IMR-90 (cell line): ENCODE results near the gene LBP. TPM values are rescaled to one million over a fixed set of nuclear protein-coding genes. Genes with fewer than 3 reads are reported as not detected.

Experiments used
- ATAC-seq: fragments of 200-7000 bp; cut with Tn5 transposase; 2 replicates; pipeline ENCODE4 v1.9.1; 2020; ENCODE audit warnings: low read depth, mild to moderate bottlenecking, moderate library complexity
- BruUV-seq: library from RNA; stranded (reverse); fragments of 400-500 nt; replicated peaks from 2 replicates; lab custom pipeline; 2021; lab: Mats Ljungman, UMichigan
- CTCF ChIA-PET: fragments of 300-600 bp; formaldehyde crosslinking; extraction: SDS; loops from one replicate; lab custom pipeline; 2021; ENCODE audit warnings: antibody characterized with exemption; lab: Yijun Ruan, JAX
- POLR2A ChIA-PET: fragments of 300-600 bp; sonication (Branson Sonifier 250); formaldehyde crosslinking; loops from one replicate; lab custom pipeline; 2022; ENCODE audit warnings: antibody characterized with exemption; ENCODE audit not compliant: unreplicated experiment; lab: Charles Lee
- DNase-seq: peaks from one replicate; pipeline ENCODE4 v3.0.0; 2013
- H2AFZ ChIP-seq: replicated peaks from 2 replicates; pipeline ENCODE3; 2013; ENCODE audit warnings: low read length, mild to moderate bottlenecking; ENCODE audit not compliant: poor library complexity
- H2AK5ac ChIP-seq: 2 replicates; pipeline ENCODE4 v1.6.1; 2013; ENCODE audit warnings: low read depth, low read length, inconsistent platforms
- H2AK9ac ChIP-seq: replicated peaks from 2 replicates; pipeline ENCODE3; 2013; ENCODE audit warnings: mild to moderate bottlenecking, low read depth, low read length, moderate library complexity; ENCODE audit not compliant: poor library complexity
- H2BK120ac ChIP-seq: 2 replicates; pipeline ENCODE4 v1.6.1; 2013; ENCODE audit warnings: low read depth, low read length, inconsistent platforms
- H2BK15ac ChIP-seq: 3 replicates; pipeline ENCODE4 v1.6.1; 2013; ENCODE audit warnings: low read depth, low read length, inconsistent platforms
- H2BK20ac ChIP-seq: 2 replicates; pipeline ENCODE4 v1.6.1; 2013; ENCODE audit warnings: low read depth, mild to moderate bottlenecking, inconsistent platforms, low read length, moderate library complexity
- H2BK5ac ChIP-seq: 2 replicates; pipeline ENCODE4 v1.6.1; 2013; ENCODE audit warnings: mild to moderate bottlenecking, low read depth, low read length, inconsistent platforms; ENCODE audit not compliant: poor library complexity, severe bottlenecking
- H3K14ac ChIP-seq: replicated peaks from 2 replicates; pipeline ENCODE4 v1.6.1; 2013; ENCODE audit warnings: low read depth, low read length, inconsistent platforms
- H3K18ac ChIP-seq: 2 replicates; pipeline ENCODE4 v1.6.1; 2013; ENCODE audit warnings: low read depth, low read length, control low read depth
- H3K23ac ChIP-seq: 2 replicates; pipeline ENCODE4 v1.6.1; 2013; ENCODE audit warnings: low read depth, low read length, inconsistent platforms
- H3K27ac ChIP-seq: 2 replicates; pipeline ENCODE4 v1.5.1; 2013; ENCODE audit warnings: mild to moderate bottlenecking, control low read depth, low read length; ENCODE audit not compliant: insufficient read depth
- H3K27me3 ChIP-seq: 2 replicates; pipeline ENCODE4 v1.6.1; 2013; ENCODE audit warnings: low read length; ENCODE audit not compliant: control insufficient read depth, insufficient read depth
- H3K36me3 ChIP-seq: 2 replicates; pipeline ENCODE4 v1.6.1; 2013; ENCODE audit warnings: low read length, mixed read lengths; ENCODE audit not compliant: control insufficient read depth, insufficient read depth
- H3K4ac ChIP-seq: 2 replicates; pipeline ENCODE4 v1.6.1; 2013; ENCODE audit warnings: low read depth, low read length, inconsistent platforms
- H3K4me1 ChIP-seq: 2 replicates; pipeline ENCODE4 v1.6.1; 2013; ENCODE audit warnings: low read length, mixed read lengths; ENCODE audit not compliant: control insufficient read depth, insufficient read depth
- H3K4me2 ChIP-seq: 2 replicates; pipeline ENCODE4 v1.6.1; 2013; ENCODE audit warnings: low read depth, mild to moderate bottlenecking, control low read depth, low read length, moderate library complexity
- H3K4me3 ChIP-seq: 2 replicates; pipeline ENCODE4 v1.5.1; 2013; ENCODE audit warnings: low read depth, mild to moderate bottlenecking, control low read depth, low read length, moderate library complexity; ENCODE audit not compliant: insufficient read depth
- H3K56ac ChIP-seq: 2 replicates; pipeline ENCODE4 v1.6.1; 2013; ENCODE audit warnings: low read length, inconsistent platforms; ENCODE audit not compliant: insufficient read depth; ENCODE audit errors: extremely low read depth
- H3K79me1 ChIP-seq, 2 experiments: 2 replicates each; pipeline ENCODE4 v1.6.1; 2013; ENCODE audit warnings: low read length in 2 of 2, inconsistent platforms in 1 of 2, low read depth in 1 of 2
- H3K9ac ChIP-seq: 2 replicates; pipeline ENCODE4 v1.6.1; 2013; ENCODE audit warnings: low read depth, low read length, control low read depth
- H3K9me1 ChIP-seq: 2 replicates; pipeline ENCODE4 v1.6.1; 2013; ENCODE audit warnings: low read length, inconsistent platforms; ENCODE audit not compliant: insufficient read depth
- H3K9me3 ChIP-seq: 2 replicates; pipeline ENCODE4 v1.6.1; 2013; ENCODE audit warnings: low read length; ENCODE audit not compliant: control insufficient read depth, insufficient read depth
- H4K20me1 ChIP-seq: 2 replicates; pipeline ENCODE4 v1.6.1; 2013; ENCODE audit warnings: low read length, inconsistent platforms; ENCODE audit not compliant: insufficient read depth
- H4K5ac ChIP-seq: 2 replicates; pipeline ENCODE4 v1.6.1; 2013; ENCODE audit warnings: mild to moderate bottlenecking, low read depth, low read length, control low read depth
- H4K8ac ChIP-seq, 2 experiments: 2 replicates each; pipeline ENCODE4 v1.6.1; 2013; ENCODE audit warnings: low read depth in 2 of 2, low read length in 2 of 2, control low read depth in 1 of 2, inconsistent platforms in 1 of 2
- H4K91ac ChIP-seq: 2 replicates; pipeline ENCODE4 v1.6.1; 2013; ENCODE audit warnings: low read depth, low read length, inconsistent platforms; ENCODE audit not compliant: insufficient read depth
- FOS ChIP-seq: fragments of 150-350 bp; IDR thresholded peaks from 2 replicates; pipeline ENCODE4 v1.6.1; 2016; ENCODE audit warnings: low read depth, low read length
- RCOR1 ChIP-seq: IDR thresholded peaks from 2 replicates; pipeline ENCODE4 v1.6.1; 2012; ENCODE audit warnings: mild to moderate bottlenecking, low read length, improper control_type of control experiment; ENCODE audit not compliant: insufficient replicate concordance
- RFX5 ChIP-seq: IDR thresholded peaks from 2 replicates; pipeline ENCODE4 v1.8.0; 2012; ENCODE audit warnings: low read depth, mild to moderate bottlenecking, low read length, moderate library complexity
- WGBS, 2 experiments: methylation state at CpG; one replicate each; pipeline versions ENCODE4 v1.1.5 to v1.1.7; 2013; ENCODE audit warnings: missing lambda C conversion rate in 2 of 2; ENCODE audit not compliant: insufficient read length in 1 of 2; ENCODE audit errors: extremely low coverage in 2 of 2; 5-methylcytosine and 5-hydroxymethylcytosine counted together
- dilution Hi-C: fragments of 300-500 bp; cut with HindIII; formaldehyde crosslinking; loops from one replicate; pipeline ENCODE4 v1.14.3; 2018; ENCODE audit warnings: low sequenced_read_pairs; ENCODE audit not compliant: unreplicated experiment
- in situ Hi-C: fragments of 300-500 bp; cut with MboI; formaldehyde crosslinking; loops from 3 replicates; pipeline ENCODE4 v1.14.3; 2019; ENCODE audit warnings: low sequenced_read_pairs, inconsistent platforms, mixed read lengths
- intact Hi-C: fragments of 100-400 bp; cut with micrococcal nuclease; formaldehyde crosslinking; loops from 2 replicates; pipeline ENCODE4 v1.10.0; 2022
- polyA plus RNA-seq, 3 experiments: library from polyadenylated mRNA; depleted of rRNA; stranded (reverse); fragments of >200 nt; gene quantifications; 2 replicates each; pipeline ENCODE4 v1.2.3, GENCODE V29; 2012; ENCODE audit warnings: low replicate concordance in 1 of 3
- total RNA-seq: library from RNA; depleted of rRNA; stranded (reverse); fragments of >200 nt; gene quantifications from 2 replicates; pipeline ENCODE4 v1.2.3, GENCODE V29; 2012

The LBP gene
- total and polyA plus RNA-seq, 2 of the 4 experiments (the other 2 are of a cell fraction), result not detected

DNA sequence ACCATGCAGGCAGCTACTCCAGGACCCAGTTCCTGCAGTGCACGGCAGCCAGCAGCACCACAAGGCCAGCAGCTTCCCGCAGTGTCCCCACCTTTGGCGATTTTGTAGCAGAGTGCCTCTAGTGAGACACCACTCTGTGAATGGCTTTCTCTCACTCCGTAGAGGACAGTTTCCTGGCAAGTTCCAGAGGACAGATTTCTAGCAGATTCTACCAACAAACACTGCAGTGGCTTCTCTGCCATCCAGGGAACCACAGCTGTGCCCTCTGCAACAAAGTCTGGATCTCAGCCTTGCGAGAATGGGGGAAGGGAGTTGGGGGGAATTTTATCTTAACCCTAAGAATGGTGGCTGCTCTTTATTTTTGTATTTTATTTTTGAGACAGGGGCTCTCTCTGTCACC, 60.2 kb downstream of the LBP start:
- intact Hi-C loops (loop anchor here (5.0 kb wide), 1 partner anchor 349 kb away; no protein-coding TSS in a partner anchor), dilution Hi-C loops (no loop called here), in situ Hi-C loops (no loop called here)
- Histone ChIP-seq H3K36me3 (no peaks in the 10 kb centered on the region), H3K56ac (no peak overlapping the region), H4K20me1 (no peaks in the 10 kb centered on the region), H2AK9ac (peak overlapping the region; percentile 65), H2BK15ac (no peak overlapping the region), H4K8ac (no peak overlapping the region), H3K9me3 (peaks cover 2% of the 10 kb centered on the region; the same call in 1 of the 2 replicates), H3K4me1 (no peaks in the 10 kb centered on the region), H4K5ac (no peak overlapping the region), H2AK5ac (no peak overlapping the region), H3K9me1 (no peaks in the 10 kb centered on the region), H3K79me1 (no peaks in the 10 kb centered on the region), H3K9ac (no peak overlapping the region), H3K23ac (no peak overlapping the region), H3K14ac (no peak overlapping the region), H3K27me3 (0 out of 2 replicates have a peak, but pooled peaks cover 2% of the 10 kb centered on the region), H3K4ac (no peak overlapping the region), H3K18ac (no peak overlapping the region), H3K27ac (no peak overlapping the region), H2AFZ (no peak overlapping the region), H3K4me3 (no peak overlapping the region), H2BK5ac (no peak overlapping the region), H4K91ac (no peak overlapping the region), H3K4me2 (no peak overlapping the region), H2BK120ac (no peak overlapping the region), H2BK20ac (no peak overlapping the region)
- TF ChIP-seq RCOR1 (no peak), FOS (no peak), RFX5 (no peak)
- WGBS, 2 experiments, result 83% methylated on average over 3 of the region's 5 CpGs; no CpG with 5 or more reads in 1 of the 2 experiments
- POLR2A ChIA-PET, result no interaction called here
- DNase-seq (no peak), ATAC-seq (no peak)
- BruUV-seq, result no TSS peak
- CTCF ChIA-PET, result no interaction called here
